HG02759 (cell line): ENCODE results near the gene CNTNAP2.
A peak's percentile ranks its signal among the peaks of the same experiment; 100 is the strongest.

Experiments
- ATAC-seq: cut with Tn5 transposase; IDR thresholded peaks from one replicate; pipeline ENCODE4 v1.9.1; 2021; ENCODE audit warnings: mild to moderate bottlenecking, moderate library complexity; ENCODE audit not compliant: unreplicated experiment

CNTNAP2 gene

GRCh38 chr7:147182874-147183273, 1066.3 kb downstream of the CNTNAP2 start:
- no peak for ATAC-seq

GRCh38 chr7:147183276-147183675, 1066.7 kb downstream of the CNTNAP2 start:
- no peak for ATAC-seq

GRCh38 chr7:147188467-147188866, 1071.9 kb downstream of the CNTNAP2 start:
- ATAC-seq, result no peak

GRCh38 chr7:147193476-147193875, 1076.9 kb downstream of the CNTNAP2 start:
- ATAC-seq, result no peak

GRCh38 chr7:147196481-147196880, 1079.9 kb downstream of the CNTNAP2 start:
- no peak for ATAC-seq

GRCh38 chr7:147197006-147197405, 1080.4 kb downstream of the CNTNAP2 start:
- no peak for ATAC-seq

- no peak for ATAC-seq
Measured at GRCh38 chr7:147199868-147200267, 1083.3 kb downstream of the CNTNAP2 start.

- ATAC-seq, result no peak
Measured at GRCh38 chr7:147207988-147208387, 1091.4 kb downstream of the CNTNAP2 start.

GRCh38 chr7:147231275-147231674, 1114.7 kb downstream of the CNTNAP2 start:
- ATAC-seq, result no peak

GRCh38 chr7:147235645-147236382, 1119.2 kb downstream of the CNTNAP2 start:
- no peak for ATAC-seq

GRCh38 chr7:147240468-147240867, 1123.9 kb downstream of the CNTNAP2 start:
- no peak for ATAC-seq

GRCh38 chr7:147245274-147245673, 1128.7 kb downstream of the CNTNAP2 start:
- ATAC-seq, result peak; percentile 82

GRCh38 chr7:147249956-147250355, 1133.4 kb downstream of the CNTNAP2 start:
- ATAC-seq, result no peak

- ATAC-seq, result no peak
Measured at GRCh38 chr7:147251751-147252325, 1135.2 kb downstream of the CNTNAP2 start.

- no peak for ATAC-seq
Measured at GRCh38 chr7:147261693-147262092, 1145.1 kb downstream of the CNTNAP2 start.

GRCh38 chr7:147265528-147265927, 1148.9 kb downstream of the CNTNAP2 start:
- ATAC-seq, result no peak

- no peak for ATAC-seq
Measured at GRCh38 chr7:147276106-147276505, 1159.5 kb downstream of the CNTNAP2 start.

GRCh38 chr7:147276783-147277370, 1160.3 kb downstream of the CNTNAP2 start:
- no peak for ATAC-seq

GRCh38 chr7:147279514-147279913, 1162.9 kb downstream of the CNTNAP2 start:
- ATAC-seq, result no peak

GRCh38 chr7:147279964-147280374, 1163.4 kb downstream of the CNTNAP2 start:
- ATAC-seq, result no peak

- ATAC-seq, result no peak
Measured at GRCh38 chr7:147282204-147282603, 1165.6 kb downstream of the CNTNAP2 start.

- no peak for ATAC-seq
Measured at GRCh38 chr7:147296201-147296600, 1179.6 kb downstream of the CNTNAP2 start.
